ENCODE measurements around the gene STIM2.

The STIM2 gene

GRCh38 chr4:26907731-26908599 lies 47.3 kb downstream of the STIM2 start:
- DNase-seq: no peak

- DNase-seq: no peak
Observed at GRCh38 chr4:26909369-26909768, 48.7 kb downstream of the STIM2 start.

- no peak for DNase-seq
Observed at GRCh38 chr4:26911254-26911653, 50.6 kb downstream of the STIM2 start.

- DNase-seq: no peak
Observed at GRCh38 chr4:26912069-26912468, 51.4 kb downstream of the STIM2 start.

- DNase-seq: no peak
Observed at GRCh38 chr4:26912810-26913209, 52.2 kb downstream of the STIM2 start.

GRCh38 chr4:26916195-26916594 lies 55.6 kb downstream of the STIM2 start:
- no peak for DNase-seq

- DNase-seq: no peak
Observed at GRCh38 chr4:26930964-26931363, 70.3 kb downstream of the STIM2 start.

GRCh38 chr4:26931451-26931850 lies 70.8 kb downstream of the STIM2 start:
- DNase-seq: no peak

- no peak for DNase-seq
Observed at GRCh38 chr4:26931966-26932365, 71.3 kb downstream of the STIM2 start.

GRCh38 chr4:26935397-26935796 lies 74.8 kb downstream of the STIM2 start:
- no peak for DNase-seq

- DNase-seq: no peak
Observed at GRCh38 chr4:26936284-26937065, 75.8 kb downstream of the STIM2 start.

GRCh38 chr4:26937139-26937538 lies 76.5 kb downstream of the STIM2 start:
- no peak for DNase-seq

GRCh38 chr4:26937567-26937966 lies 76.9 kb downstream of the STIM2 start:
- DNase-seq: no peak

GRCh38 chr4:26938516-26938915 lies 77.9 kb downstream of the STIM2 start:
- DNase-seq: no peak

GRCh38 chr4:26941951-26942350 lies 81.3 kb downstream of the STIM2 start:
- DNase-seq: no peak

- DNase-seq: no peak
Observed at GRCh38 chr4:26942871-26943270, 82.2 kb downstream of the STIM2 start.

- DNase-seq: no peak
Observed at GRCh38 chr4:26943391-26943790, 82.8 kb downstream of the STIM2 start.

- no peak for DNase-seq
Observed at GRCh38 chr4:26945794-26946193, 85.2 kb downstream of the STIM2 start.

GRCh38 chr4:26947318-26947717 lies 86.7 kb downstream of the STIM2 start:
- DNase-seq: no peak

GRCh38 chr4:26950446-26950845 lies 89.8 kb downstream of the STIM2 start:
- DNase-seq: no peak

GRCh38 chr4:26952891-26953290 lies 92.2 kb downstream of the STIM2 start:
- DNase-seq: no peak

GRCh38 chr4:26953366-26953765 lies 92.7 kb downstream of the STIM2 start:
- no peak for DNase-seq

- no peak for DNase-seq
Observed at GRCh38 chr4:26953770-26954423, 93.3 kb downstream of the STIM2 start.

- DNase-seq: no peak
Observed at GRCh38 chr4:26955241-26955640, 94.6 kb downstream of the STIM2 start.
